Natural killer cell treated with Interleukin-12 subunit alpha and Interleukin-12 subunit beta and Interleukin-15 and Interleukin-18, amount 100 ng/mL, for 72 hours (primary cell): ENCODE measurements around the gene NISCH. TPM values are rescaled to one million over a fixed set of nuclear protein-coding genes. Genes with fewer than 3 reads are reported as not detected.

ENCODE experiments used
- ATAC-seq, 2 donors: fragments of 150-1000 bp; cut with Tn5 transposase in 1 of 2; sonication (Bioruptor Pico), chemical (Tn5 transposase) in 1 of 2; 2 replicates each; pipeline ENCODE4 v1.10.0; 2021
- DNase-seq: peaks from one replicate; pipeline ENCODE4 v3.0.0; 2022; ENCODE audit warnings: low spot score
- H3K27ac Mint-ChIP-seq, 2 donors: 1 replicate in 1 of 2; 2 replicates in 1 of 2; pipeline ENCODE4 v1.8.0; 2022; ENCODE audit warnings: mixed read lengths in 2 of 2, mild to moderate bottlenecking in 1 of 2, moderate library complexity in 1 of 2
- H3K27me3 Mint-ChIP-seq, 2 donors: 1 replicate in 1 of 2; 2 replicates in 1 of 2; pipeline ENCODE4 v1.8.0; 2022; ENCODE audit warnings: mixed read lengths in 2 of 2
- H3K36me3 Mint-ChIP-seq: one replicate; pipeline ENCODE4 v1.8.0; 2022; ENCODE audit warnings: mixed read lengths
- H3K4me1 Mint-ChIP-seq, 2 donors: 1 replicate in 1 of 2; 2 replicates in 1 of 2; pipeline ENCODE4 v1.8.0; 2022; ENCODE audit warnings: low read depth in 2 of 2, mixed read lengths in 2 of 2, mild to moderate bottlenecking in 1 of 2
- H3K4me3 Mint-ChIP-seq: one replicate; pipeline ENCODE4 v1.8.0; 2022; ENCODE audit warnings: mixed read lengths
- H3K9me3 Mint-ChIP-seq: 2 replicates; pipeline ENCODE4 v1.8.0; 2022; ENCODE audit warnings: mixed read lengths
- total RNA-seq, 2 donors: library from RNA; stranded (reverse); gene quantifications; one replicate each; pipeline ENCODE4 v1.2.3, GENCODE V29; 2022

NISCH gene
- total RNA-seq, 2 donors from 2014 or later, result 72.5 to 116 TPM

- H3K36me3 Mint-ChIP-seq, result no peaks in the 10 kb centered on the region
- DNase-seq (no peak), ATAC-seq (no peak)
- H3K27me3 Mint-ChIP-seq, result no peaks in the 10 kb centered on the region
- H3K4me3 Mint-ChIP-seq, result no peak overlapping the region
- H3K9me3 Mint-ChIP-seq, result no peaks in the 10 kb centered on the region
- no peaks in the 10 kb centered on the region for H3K4me1 Mint-ChIP-seq
- no peak overlapping the region for H3K27ac Mint-ChIP-seq
These were observed 51.0 kb downstream of the NISCH start for GRCh38 chr3:52506266-52506966.

- no peaks in the 10 kb centered on the region for H3K36me3 Mint-ChIP-seq
- no peak overlapping the region for H3K4me3 Mint-ChIP-seq
- no peaks in the 10 kb centered on the region for H3K9me3 Mint-ChIP-seq
- no peak overlapping the region for H3K27ac Mint-ChIP-seq
- no peaks in the 10 kb centered on the region for H3K4me1 Mint-ChIP-seq
- no peaks in the 10 kb centered on the region for H3K27me3 Mint-ChIP-seq
- no peak for ATAC-seq
- no peak for DNase-seq
These were observed 52.0 kb downstream of the NISCH start for GRCh38 chr3:52507359-52507758.

DNA sequence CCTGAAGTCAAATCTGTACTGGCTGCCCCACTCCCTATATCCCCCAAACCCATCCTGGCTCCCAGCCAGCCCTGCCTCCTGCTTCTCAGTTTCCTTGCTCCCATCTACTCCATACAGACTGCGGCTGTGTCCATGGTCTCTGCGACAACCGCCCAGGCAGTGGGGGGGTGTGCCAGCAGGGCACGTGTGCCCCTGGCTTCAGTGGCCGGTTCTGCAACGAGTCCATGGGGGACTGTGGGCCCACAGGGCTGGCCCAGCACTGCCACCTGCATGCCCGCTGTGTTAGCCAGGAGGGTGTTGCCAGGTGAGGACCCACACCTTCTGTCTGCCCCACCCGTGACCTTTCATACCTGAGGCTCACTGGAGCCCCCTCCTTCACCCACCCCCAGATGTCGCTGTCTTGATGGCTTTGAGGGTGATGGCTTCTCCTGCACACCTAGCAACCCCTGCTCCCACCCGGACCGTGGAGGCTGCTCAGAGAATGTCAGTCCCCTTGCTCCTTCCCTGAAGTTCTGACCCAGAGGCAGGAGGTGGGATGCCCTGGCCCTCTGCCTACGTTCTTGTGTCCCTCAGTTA, 54.4 kb downstream of the NISCH start:
- no peaks in the 10 kb centered on the region for H3K36me3 Mint-ChIP-seq
- ATAC-seq, result no peak
- H3K4me3 Mint-ChIP-seq, result no peak overlapping the region
- H3K27ac Mint-ChIP-seq, result no peak overlapping the region
- H3K27me3 Mint-ChIP-seq, result no peaks in the 10 kb centered on the region
- no peaks in the 10 kb centered on the region for H3K9me3 Mint-ChIP-seq
- no peak for DNase-seq
- H3K4me1 Mint-ChIP-seq, result no peaks in the 10 kb centered on the region

- Mint-ChIP-seq H3K36me3 (no peaks in the 10 kb centered on the region), H3K9me3 (no peaks in the 10 kb centered on the region), H3K4me3 (no peak overlapping the region)
These were observed 56.1 kb downstream of the NISCH start for GRCh38 chr3:52511509-52511908.

GRCh38 chr3:52512105-52512504, 56.7 kb downstream of the NISCH start:
- Mint-ChIP-seq H3K4me1 (no peaks in the 10 kb centered on the region), H3K27me3 (no peaks in the 10 kb centered on the region), H3K9me3 (no peaks in the 10 kb centered on the region), H3K27ac (no peak overlapping the region), H3K36me3 (no peaks in the 10 kb centered on the region), H3K4me3 (no peak overlapping the region)
- DNase-seq (no peak), ATAC-seq (no peak)

More at GRCh38 chr3:52511509-52511908, 56.1 kb downstream of the NISCH start:
- Mint-ChIP-seq H3K4me1 (no peaks in the 10 kb centered on the region), H3K27ac (no peak overlapping the region), H3K27me3 (no peaks in the 10 kb centered on the region)
- ATAC-seq (no peak), DNase-seq (no peak)

GRCh38 chr3:52512727-52513126, 57.3 kb downstream of the NISCH start:
- no peak for DNase-seq
- Mint-ChIP-seq H3K36me3 (no peaks in the 10 kb centered on the region), H3K27me3 (no peaks in the 10 kb centered on the region), H3K27ac (no peak overlapping the region), H3K4me1 (no peaks in the 10 kb centered on the region), H3K4me3 (no peak overlapping the region), H3K9me3 (no peaks in the 10 kb centered on the region)
- ATAC-seq, result no peak

DNA sequence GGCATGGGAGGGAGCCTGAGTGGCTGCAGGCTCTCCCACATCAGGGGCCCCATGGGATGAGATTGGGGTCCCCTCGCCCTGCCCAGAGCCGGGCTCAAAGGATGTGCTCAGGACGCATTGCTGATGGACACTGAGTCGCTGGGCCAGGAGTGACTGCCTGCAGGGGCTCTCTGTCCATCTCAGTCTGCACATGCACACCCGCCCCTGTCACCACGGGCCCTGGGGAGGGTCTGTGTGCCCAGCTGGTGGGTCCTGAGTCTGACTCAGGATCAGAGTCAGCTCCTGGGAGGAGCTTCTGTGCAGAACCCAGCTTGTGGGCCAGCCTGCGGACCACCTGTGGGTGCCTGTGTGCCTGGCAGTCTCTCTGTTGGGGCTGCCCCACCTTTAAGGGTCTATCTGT, 57.9 kb downstream of the NISCH start:
- Mint-ChIP-seq H3K9me3 (no peaks in the 10 kb centered on the region), H3K36me3 (no peaks in the 10 kb centered on the region), H3K27ac (no peak overlapping the region), H3K27me3 (no peaks in the 10 kb centered on the region), H3K4me1 (no peaks in the 10 kb centered on the region), H3K4me3 (no peak overlapping the region)
- DNase-seq (no peak), ATAC-seq (no peak)

DNA sequence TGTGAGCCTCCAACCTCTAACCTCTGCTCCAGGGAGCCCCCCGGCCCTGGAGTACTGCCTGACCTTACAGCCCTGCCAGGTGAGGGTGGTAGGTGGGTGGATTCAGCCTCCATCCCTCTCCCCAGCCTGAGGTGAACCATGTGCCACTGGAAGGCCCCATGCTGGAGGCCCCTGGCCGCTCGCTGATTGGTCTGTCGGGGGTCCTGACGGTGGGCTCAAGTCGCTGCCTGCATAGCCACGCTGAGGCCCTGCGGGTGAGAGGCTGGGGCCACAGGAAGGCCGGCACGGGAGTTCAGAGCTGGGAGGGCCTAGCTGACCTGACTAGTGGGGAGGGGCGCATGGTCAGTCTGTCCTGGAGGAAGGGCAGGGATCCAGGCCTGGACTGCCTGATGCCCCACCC, 59.2 kb downstream of the NISCH start:
- H3K9me3 Mint-ChIP-seq, result no peaks in the 10 kb centered on the region
- no peak overlapping the region for H3K4me3 Mint-ChIP-seq
- no peaks in the 10 kb centered on the region for H3K4me1 Mint-ChIP-seq
- ATAC-seq (no peak), DNase-seq (no peak)
- no peaks in the 10 kb centered on the region for H3K36me3 Mint-ChIP-seq
- H3K27ac Mint-ChIP-seq, result no peak overlapping the region
- no peaks in the 10 kb centered on the region for H3K27me3 Mint-ChIP-seq

- no peak for ATAC-seq
- no peak for DNase-seq
- no peaks in the 10 kb centered on the region for H3K9me3 Mint-ChIP-seq
- H3K27ac Mint-ChIP-seq, result no peak overlapping the region
- H3K36me3 Mint-ChIP-seq, result no peaks in the 10 kb centered on the region
- no peak overlapping the region for H3K4me3 Mint-ChIP-seq
- H3K4me1 Mint-ChIP-seq, result no peaks in the 10 kb centered on the region
- no peaks in the 10 kb centered on the region for H3K27me3 Mint-ChIP-seq
These were observed 59.8 kb downstream of the NISCH start for GRCh38 chr3:52515192-52515591.

- Mint-ChIP-seq H3K4me1 (no peaks in the 10 kb centered on the region), H3K36me3 (no peaks in the 10 kb centered on the region), H3K4me3 (no peak overlapping the region), H3K27ac (no peak overlapping the region), H3K9me3 (no peaks in the 10 kb centered on the region), H3K27me3 (no peaks in the 10 kb centered on the region)
- ATAC-seq (no peak), DNase-seq (no peak)
These were observed 61.2 kb downstream of the NISCH start for GRCh38 chr3:52516509-52517195.

DNA sequence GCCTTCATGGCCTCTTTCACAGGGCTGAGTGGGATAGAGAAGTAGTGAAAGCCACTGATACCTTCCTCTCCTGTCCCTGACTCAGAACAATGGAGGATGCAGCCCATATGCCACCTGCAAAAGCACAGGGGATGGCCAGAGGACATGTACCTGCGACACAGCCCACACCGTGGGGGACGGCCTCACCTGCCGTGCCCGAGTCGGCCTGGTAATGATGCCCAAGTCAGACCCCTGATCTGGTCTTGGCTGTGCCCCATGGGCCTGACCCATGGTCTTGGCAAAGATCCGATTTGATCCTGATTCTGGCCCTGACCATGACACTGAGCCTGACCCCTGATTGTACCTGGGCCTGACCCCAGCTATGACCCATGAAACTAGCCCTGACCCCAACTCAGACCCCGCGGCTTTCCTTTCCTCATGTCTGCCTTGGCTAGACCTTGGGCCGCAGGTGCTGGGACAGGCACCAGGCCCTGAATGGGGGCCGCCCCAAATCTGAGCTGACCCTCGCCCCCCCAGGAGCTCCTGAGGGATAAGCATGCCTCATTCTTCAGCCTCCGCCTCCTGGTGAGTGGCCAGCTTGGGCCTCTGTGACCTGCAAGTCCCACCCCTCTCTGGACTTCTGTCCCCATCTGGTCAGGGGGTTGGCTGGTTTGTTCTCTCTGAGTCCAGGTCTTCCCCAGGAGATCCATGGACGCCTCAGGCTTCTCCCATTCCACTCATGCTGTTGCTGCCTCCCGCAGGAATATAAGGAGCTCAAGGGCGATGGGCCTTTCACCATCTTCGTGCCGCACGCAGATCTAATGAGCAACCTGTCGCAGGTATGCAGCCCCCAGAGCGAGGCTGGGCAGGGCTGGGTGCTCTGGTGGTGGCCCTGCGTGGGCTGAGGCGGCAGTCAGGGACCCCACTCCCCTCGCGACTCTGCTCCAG, 62.7 kb downstream of the NISCH start:
- H3K4me1 Mint-ChIP-seq, result no peaks in the 10 kb centered on the region
- no peaks in the 10 kb centered on the region for H3K9me3 Mint-ChIP-seq
- no peaks in the 10 kb centered on the region for H3K36me3 Mint-ChIP-seq
- ATAC-seq (no peak), DNase-seq (no peak)
- H3K27ac Mint-ChIP-seq, result no peak overlapping the region
- no peaks in the 10 kb centered on the region for H3K27me3 Mint-ChIP-seq
- no peak overlapping the region for H3K4me3 Mint-ChIP-seq

- Mint-ChIP-seq H3K36me3 (no peaks in the 10 kb centered on the region), H3K9me3 (no peaks in the 10 kb centered on the region), H3K4me1 (no peaks in the 10 kb centered on the region), H3K4me3 (no peak overlapping the region), H3K27me3 (no peaks in the 10 kb centered on the region), H3K27ac (no peak overlapping the region)
- ATAC-seq (no peak), DNase-seq (no peak)
These were observed 63.5 kb downstream of the NISCH start for GRCh38 chr3:52518723-52519444.

GRCh38 chr3:52519445-52520140, 64.2 kb downstream of the NISCH start:
- peaks cover 0 to 4% of the 10 kb centered on the region in 2 donors for H3K4me1 Mint-ChIP-seq
- H3K9me3 Mint-ChIP-seq, result no peaks in the 10 kb centered on the region
- no peak for ATAC-seq

More at GRCh38 chr3:52519445-52520140, 64.2 kb downstream of the NISCH start:
- Mint-ChIP-seq H3K27ac (no peak overlapping the region), H3K27me3 (no peaks in the 10 kb centered on the region), H3K4me3 (no peak overlapping the region), H3K36me3 (no peaks in the 10 kb centered on the region)
- DNase-seq, result no peak
